Activated gamma-delta T cell (primary cell): Measurements from ENCODE around the gene OPTC.

Experiments
- DNase-seq: peaks from one replicate; lab custom pipeline; 2025; lab: John Stamatoyannopoulos, UW

OPTC gene

DNA sequence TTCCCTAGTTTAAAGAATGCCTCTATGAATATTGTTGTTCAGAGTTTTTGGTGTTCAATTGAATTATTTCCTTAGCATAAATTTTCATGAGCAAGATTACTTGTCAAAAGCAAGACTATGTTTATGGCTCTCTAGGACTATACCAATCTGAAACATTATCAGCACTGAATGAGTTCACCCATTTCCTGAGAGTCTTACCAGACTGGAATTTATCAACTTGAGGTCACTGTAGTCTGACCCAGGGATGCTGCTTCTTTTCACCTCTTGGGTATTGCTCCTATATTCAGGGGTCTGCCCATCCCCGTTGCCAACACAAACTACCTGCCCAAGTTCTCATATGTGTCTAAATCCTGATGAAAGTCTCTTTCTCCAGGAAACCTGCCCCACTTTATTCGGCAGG lies 42.6 kb downstream of the OPTC start:
- no peak for DNase-seq

DNA sequence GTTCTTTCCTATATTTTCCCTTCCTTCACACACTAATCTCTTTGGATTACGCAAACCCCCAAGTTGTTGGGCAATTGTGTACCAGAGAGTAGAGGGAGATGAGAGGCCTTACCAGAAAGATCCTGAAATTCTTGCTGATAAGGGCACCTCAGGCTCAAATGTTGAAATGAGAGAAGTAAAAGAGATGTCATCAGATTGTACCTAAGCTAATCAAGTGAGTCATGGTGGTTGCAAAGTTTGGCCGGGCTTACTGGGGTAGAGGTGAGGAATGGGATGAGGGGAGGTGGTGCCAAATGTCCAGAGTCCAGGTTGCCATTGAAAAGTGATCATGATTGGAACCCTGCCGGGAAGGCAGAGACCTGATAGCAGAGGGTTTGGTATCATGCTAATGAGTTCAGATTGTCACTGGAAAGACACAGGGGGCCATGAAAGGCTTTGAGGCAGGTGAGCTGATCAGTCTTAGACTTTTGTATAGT lies 43.1 kb downstream of the OPTC start:
- DNase-seq: no peak

DNA sequence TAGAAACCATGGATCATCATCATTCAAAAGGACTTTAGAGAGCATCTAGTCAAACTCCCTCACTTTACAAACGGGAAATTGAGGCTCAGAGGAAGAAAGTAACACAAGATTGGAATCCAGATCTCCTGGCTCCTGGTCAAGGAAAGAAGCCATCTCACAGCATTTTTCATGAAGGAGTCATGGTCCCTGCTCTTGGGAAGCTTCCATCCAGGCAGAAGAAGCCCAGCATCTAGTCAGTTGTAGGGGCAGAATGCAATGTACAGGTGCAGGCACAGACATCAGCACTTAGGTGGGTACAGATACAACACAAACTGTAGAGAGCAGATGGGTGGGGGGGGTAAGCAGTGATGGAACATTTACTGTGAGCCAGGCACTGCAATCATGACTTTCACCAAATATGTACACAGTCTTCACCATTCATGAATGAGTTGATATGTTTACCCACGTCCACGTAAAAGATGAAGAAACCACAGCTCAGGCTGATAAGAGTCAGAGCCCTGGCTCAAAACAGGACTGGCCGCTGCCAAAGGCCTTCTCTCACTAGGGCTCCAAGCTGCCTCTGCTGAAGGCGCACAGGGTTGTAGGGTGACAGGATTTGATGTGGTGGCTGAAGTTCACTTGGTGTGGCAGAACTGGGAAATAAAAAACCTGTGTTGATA lies 44.0 kb downstream of the OPTC start:
- DNase-seq: no peak

- DNase-seq: no peak
Measured at GRCh38 chr1:203538726-203539125, 44.8 kb downstream of the OPTC start.

GRCh38 chr1:203539831-203540546 lies 46.0 kb downstream of the OPTC start:
- no peak for DNase-seq

GRCh38 chr1:203544485-203544884 lies 50.5 kb downstream of the OPTC start:
- DNase-seq: no peak

DNA sequence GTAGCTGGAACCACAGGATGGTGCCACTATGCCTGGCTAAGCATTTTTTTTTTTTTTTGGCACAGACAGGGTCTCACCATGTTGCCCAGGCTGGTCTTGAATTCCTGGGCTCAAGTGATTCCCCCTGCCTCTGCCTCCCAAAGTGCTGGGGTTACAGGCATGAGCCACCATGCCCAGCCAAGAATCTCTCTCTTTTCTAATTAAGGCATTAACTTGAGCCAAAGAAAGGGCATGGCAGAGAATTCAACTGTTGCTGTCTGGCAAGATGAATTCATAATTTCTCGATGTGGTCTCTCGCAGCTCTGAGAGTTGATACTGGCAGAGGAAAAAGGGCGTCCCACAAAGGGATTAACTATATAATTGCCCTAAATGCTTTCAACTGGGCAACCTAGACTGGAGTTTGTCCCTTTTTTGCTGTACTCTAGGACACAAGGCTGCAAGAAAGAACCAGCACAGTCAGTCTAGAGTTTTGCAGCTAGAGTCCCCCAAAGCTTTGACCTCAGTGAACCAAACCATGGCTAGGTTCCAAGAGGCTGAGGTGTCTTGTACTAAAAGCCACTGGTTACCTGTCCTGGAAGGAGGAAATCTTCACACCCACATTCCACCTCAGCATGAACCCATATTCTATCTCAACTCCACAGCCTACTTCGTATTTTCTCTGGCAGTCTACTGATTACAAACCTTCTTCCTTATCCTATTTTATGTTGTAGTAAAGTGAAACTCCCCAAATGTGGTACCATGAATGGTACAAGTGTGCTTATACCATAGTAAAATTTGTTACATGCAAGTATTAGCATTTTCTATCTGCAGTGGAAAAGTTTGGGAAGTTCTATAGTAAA lies 51.2 kb downstream of the OPTC start:
- no peak for DNase-seq

DNA sequence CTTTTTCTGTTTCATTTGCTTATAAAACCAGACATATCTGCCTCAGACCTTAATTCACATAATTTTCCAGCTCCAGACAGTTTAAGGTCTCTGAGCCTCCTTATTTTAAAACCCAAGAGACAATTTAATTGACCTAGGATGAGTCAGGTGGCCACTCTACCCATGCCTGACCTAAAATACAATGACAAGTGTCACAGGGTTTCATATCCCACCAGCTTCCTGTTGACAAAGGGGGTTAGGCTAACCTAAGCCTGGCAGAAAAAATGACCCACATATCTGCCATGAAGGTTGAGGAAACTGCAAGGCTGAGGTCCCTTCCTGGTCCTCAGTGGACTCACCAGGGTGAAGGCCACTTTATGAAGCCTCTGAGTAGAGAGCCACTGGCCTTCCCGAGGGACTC lies 52.3 kb downstream of the OPTC start:
- DNase-seq: no peak

DNA sequence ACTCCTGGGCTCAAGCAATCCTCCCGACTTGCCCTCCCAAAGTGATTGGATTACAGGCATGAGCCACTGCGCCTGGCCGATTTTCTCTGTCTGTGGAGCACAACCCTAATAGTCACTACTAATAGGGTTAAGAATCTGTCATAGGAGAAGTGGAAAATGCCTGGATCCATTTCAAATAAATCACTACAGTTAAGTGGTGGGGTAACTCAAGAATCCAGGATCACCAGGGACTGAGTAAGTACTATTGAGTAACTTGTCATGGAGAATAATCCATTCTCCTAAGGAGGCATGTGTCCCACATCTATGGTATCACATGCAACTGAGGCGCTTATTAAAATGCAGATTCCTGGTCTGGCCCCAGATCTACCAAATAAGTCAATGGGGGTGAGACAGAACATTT lies 53.2 kb downstream of the OPTC start:
- no peak for DNase-seq

- no peak for DNase-seq
Measured at GRCh38 chr1:203547771-203548421, 53.9 kb downstream of the OPTC start.

DNA sequence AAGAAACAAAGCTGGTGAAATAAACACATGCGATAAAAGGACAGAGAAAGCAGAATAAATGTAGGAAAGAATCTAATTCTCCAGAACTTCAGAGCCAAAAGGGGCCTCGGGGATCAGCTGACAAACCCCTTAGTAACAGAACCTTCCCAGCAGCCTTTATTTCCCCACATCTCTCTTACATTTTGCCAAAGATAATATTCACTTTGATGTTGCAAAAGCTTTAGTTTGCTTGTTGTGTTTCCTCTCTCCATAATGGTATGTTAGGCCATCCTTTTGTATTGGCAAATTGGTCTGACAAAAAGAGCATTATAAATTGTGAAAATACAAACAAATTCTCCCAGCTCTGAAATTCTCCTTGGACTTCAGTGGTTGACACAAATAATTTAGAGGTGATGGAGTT lies 54.9 kb downstream of the OPTC start:
- no peak for DNase-seq

DNA sequence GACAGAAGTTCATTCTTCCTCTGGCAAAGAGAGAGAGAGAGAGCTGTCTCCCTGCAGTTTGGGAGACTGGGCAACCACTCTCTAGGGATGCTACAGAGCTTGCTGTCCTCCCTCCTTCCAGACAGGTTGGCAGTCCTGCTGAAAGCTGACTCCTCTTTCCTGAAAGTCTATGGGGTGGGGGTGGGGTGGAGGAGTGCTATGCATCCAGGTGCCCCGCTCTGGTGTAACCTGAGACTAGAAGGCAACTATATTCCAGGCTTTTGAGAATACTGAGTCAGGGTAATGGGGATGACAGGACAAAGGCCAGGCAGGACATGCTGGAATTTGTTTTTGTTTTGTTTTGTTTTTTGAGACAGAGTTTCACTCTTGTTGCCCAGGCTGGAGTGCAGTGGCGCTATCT lies 55.4 kb downstream of the OPTC start:
- DNase-seq: no peak

DNA sequence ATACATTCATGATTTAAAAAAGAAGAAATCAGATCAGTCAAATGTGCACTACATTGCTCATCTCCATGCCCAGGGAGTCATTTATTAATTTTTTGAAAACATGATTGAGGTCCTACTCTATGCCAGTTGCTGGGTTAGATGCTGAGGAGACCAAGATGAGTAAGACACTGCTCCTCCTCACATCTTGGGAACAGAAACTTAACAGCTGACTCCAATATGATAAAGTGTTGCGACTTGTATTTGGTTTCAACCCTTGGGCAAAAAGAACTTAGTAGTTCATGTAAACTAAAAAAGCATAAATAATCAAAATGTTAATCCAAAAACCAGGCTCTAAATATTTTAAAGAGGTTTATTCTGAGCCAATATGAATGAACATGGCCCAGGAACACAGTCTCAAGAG lies 56.9 kb downstream of the OPTC start:
- DNase-seq: no peak

- DNase-seq: no peak
Measured at GRCh38 chr1:203551550-203551949, 57.6 kb downstream of the OPTC start.

DNA sequence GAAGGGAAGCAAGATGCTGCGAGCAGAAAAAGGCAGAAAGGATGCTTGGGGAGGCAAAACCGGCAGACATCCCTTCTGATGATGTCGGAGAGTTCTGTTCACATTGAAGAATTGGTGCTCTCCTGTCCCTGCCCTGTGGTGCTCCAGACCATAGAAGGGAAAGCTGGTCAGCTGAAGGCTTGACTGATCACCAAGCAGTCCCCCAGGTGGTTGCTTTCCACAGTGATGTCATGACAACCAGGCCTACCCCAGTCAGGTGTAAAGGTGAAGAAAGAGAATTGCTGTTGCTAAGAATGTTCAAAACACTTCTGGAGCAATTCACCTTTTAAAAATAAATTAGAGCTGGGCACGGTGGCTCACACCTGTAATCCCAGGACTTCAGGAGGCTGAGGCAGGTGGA lies 59.5 kb downstream of the OPTC start:
- no peak for DNase-seq

- no peak for DNase-seq
Measured at GRCh38 chr1:203554071-203554470, 60.1 kb downstream of the OPTC start.

GRCh38 chr1:203555076-203555475 lies 61.1 kb downstream of the OPTC start:
- DNase-seq: no peak

DNA sequence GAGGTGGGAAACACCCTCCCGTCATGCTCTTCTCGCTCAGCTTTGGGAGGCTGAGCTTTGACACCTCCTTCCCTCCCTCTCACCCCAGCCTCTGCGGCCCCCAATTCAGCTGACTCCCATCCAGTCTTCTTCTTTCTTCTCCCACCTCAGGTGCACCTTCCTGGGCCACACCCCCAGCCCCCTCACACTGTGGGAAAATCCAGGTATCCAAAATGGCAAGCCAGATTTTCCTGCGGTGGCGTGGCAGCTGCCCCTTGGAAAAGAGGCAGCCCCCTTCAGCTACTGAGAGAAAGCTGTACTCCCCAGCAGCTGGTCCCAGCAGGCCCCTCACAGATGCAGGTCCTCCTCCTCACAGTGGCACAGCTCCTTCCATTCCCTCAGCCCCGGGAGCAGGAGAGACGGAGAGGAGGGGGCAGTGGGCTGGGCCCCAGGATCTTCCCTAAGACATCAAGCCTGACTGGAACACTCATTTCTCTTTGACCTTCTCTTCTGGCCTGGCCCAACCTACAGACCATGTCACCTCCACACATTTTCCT lies 61.6 kb downstream of the OPTC start:
- DNase-seq: no peak

DNA sequence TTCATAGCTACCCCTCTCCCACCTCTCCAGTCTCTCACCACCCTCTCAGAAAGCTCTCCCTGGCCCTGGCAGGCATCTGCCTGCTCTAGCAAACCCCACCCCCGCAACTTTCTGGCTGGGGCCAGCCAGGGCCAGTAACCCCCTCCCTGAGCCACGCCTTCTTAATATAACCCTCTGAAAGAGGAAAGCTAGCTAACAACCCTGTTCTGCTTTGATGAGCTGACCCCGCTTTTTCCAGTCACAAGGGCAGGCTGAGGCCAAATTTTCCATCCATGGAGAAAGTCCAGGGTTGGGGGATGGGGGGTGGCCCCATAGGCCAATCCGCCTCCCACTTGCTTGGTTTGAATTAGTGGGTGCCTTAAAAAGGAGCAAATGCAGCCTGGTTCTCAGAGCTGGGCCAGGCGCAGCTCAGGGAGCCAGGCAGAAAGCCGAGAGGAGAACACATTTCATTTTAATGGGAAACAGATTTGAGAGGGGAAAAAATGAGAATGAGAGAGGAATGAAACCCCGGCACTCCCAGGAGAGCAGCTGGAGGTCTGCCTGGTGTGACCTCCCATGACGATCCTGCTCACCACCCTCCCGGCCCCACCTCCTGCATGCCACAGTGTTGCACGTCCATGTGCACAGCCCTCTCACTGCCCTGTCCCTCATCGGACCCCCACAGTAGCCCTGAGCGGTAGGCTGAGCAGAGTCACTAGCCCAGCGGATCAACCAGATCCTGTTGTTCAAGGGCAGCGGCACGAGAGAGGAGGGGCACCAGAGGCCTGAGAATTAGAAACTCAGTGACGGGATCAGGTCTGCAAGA lies 62.3 kb downstream of the OPTC start:
- DNase-seq: no peak

- no peak for DNase-seq
Measured at GRCh38 chr1:203557390-203557789, 63.4 kb downstream of the OPTC start.

DNA sequence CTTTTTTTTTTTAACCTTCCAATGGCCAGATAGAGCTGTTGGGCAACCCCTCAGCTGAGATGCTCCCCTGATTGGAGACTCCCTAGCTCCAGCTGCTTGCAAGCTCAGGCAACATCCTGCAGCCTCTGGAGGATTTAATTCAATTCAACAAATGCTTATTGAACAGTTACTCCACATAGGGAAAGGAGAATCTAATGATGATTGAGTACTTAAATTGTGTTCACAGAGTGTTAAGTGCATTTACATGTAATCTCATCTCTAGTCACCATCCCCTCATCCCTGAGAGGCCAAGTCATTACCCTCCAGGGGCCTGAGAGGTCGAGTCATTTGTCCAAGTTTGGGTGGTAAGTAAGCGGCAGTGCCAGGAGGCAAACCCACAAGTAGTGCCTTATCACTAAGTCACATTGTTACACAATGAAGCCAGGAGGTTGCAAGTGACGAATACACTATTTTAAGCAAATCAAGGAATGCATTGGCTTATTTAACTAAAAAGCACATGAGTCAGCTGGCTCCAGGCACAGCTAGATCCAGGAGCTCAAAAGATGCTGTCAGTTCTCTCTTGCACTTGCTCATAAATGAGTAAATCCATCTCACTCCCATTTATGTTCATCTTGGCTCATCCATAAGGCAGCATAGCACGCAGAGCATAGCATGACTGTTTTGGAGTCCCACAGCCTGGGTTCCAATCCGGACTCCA lies 64.3 kb downstream of the OPTC start:
- DNase-seq: no peak
